ENCODE measurements around the gene MYO1D.
A peak's percentile ranks its signal among the peaks of the same experiment; 100 is the strongest.

The MYO1D gene

GRCh38 chr17:32517982-32518381 is 358.9 kb downstream of the MYO1D start:
- H3K27me3 ChIP-seq (ENCODE audit: insufficient read depth, low read depth, severe bottlenecking), result no peaks in the 10 kb centered on the region
- no peak for TF ChIP-seq CTCF (IDR thresholded peaks at IDR 0.05; ENCODE audit: low read depth, low read length)

GRCh38 chr17:32516940-32517701 is 359.8 kb downstream of the MYO1D start:
- TF ChIP-seq CTCF (IDR thresholded peaks at IDR 0.05; ENCODE audit: low read depth, low read length), result no peak
- no peaks in the 10 kb centered on the region for H3K27me3 ChIP-seq (ENCODE audit: insufficient read depth, low read depth, severe bottlenecking)
- DNase-seq, result peak; percentile 36
- no peaks in the 10 kb centered on the region for H3K36me3 ChIP-seq
- peak overlapping the region; percentile 20 for H3K27ac ChIP-seq
- H3K9me3 ChIP-seq (ENCODE audit: severe bottlenecking), result no peaks in the 10 kb centered on the region
- H3K4me3 ChIP-seq (ENCODE audit: low read depth, low read length), result no peak overlapping the region

More at GRCh38 chr17:32517982-32518381, 358.9 kb downstream of the MYO1D start:
- Histone ChIP-seq H3K4me3 (ENCODE audit: low read depth, low read length) (no peak overlapping the region), H3K9me3 (ENCODE audit: severe bottlenecking) (no peaks in the 10 kb centered on the region), H3K27ac (peak overlapping the region; percentile 96; the same call in 1 of the 2 replicates), H3K36me3 (no peaks in the 10 kb centered on the region)
- DNase-seq, result no peak

- no peak overlapping the region for H3K4me3 ChIP-seq (ENCODE audit: low read depth, low read length)
- no peaks in the 10 kb centered on the region for H3K36me3 ChIP-seq
- no peak for TF ChIP-seq CTCF (IDR thresholded peaks at IDR 0.05; ENCODE audit: low read depth, low read length)
- no peak for DNase-seq
- H3K27me3 ChIP-seq (ENCODE audit: insufficient read depth, low read depth, severe bottlenecking), result no peaks in the 10 kb centered on the region
- no peak overlapping the region; the same call in 1 of the 2 replicates for H3K27ac ChIP-seq
- no peaks in the 10 kb centered on the region for H3K9me3 ChIP-seq (ENCODE audit: severe bottlenecking)
These were observed 360.5 kb downstream of the MYO1D start for GRCh38 chr17:32516450-32516849.

GRCh38 chr17:32515677-32516383 is 361.1 kb downstream of the MYO1D start:
- TF ChIP-seq CTCF (IDR thresholded peaks at IDR 0.05; ENCODE audit: low read depth, low read length), result no peak
- H3K27me3 ChIP-seq (ENCODE audit: insufficient read depth, low read depth, severe bottlenecking), result no peaks in the 10 kb centered on the region
- no peak overlapping the region; the same call in 1 of the 2 replicates for H3K27ac ChIP-seq
- H3K9me3 ChIP-seq (ENCODE audit: severe bottlenecking), result no peaks in the 10 kb centered on the region
- H3K36me3 ChIP-seq, result no peaks in the 10 kb centered on the region
- H3K4me3 ChIP-seq (ENCODE audit: low read depth, low read length), result no peak overlapping the region
- no peak for DNase-seq

- no peaks in the 10 kb centered on the region for H3K36me3 ChIP-seq
- no peaks in the 10 kb centered on the region for H3K27me3 ChIP-seq (ENCODE audit: insufficient read depth, low read depth, severe bottlenecking)
- no peak for DNase-seq
- H3K9me3 ChIP-seq (ENCODE audit: severe bottlenecking), result no peaks in the 10 kb centered on the region
- no peak overlapping the region for H3K27ac ChIP-seq
- H3K4me3 ChIP-seq (ENCODE audit: low read depth, low read length), result no peak overlapping the region
- no peak for TF ChIP-seq CTCF (IDR thresholded peaks at IDR 0.05; ENCODE audit: low read depth, low read length)
These were observed 362.3 kb downstream of the MYO1D start for GRCh38 chr17:32514606-32515005.

Measured in WERI-Rb-1 (cell line).